Measurements from ENCODE around the gene CHRM1. TPM values are rescaled to one million over a fixed set of nuclear protein-coding genes. Genes with fewer than 3 reads are reported as not detected.

Gene CHRM1
- total RNA-seq, 1 experiment from 2014 or later, result not detected

GRCh38 chr11:62917906-62918502, 3.2 kb downstream of the CHRM1 start:
- Histone ChIP-seq H2BK20ac (ENCODE audit: low read depth, low read length, poor library complexity, severe bottlenecking) (no peak overlapping the region), H3K27me3 (ENCODE audit: insufficient read depth, low read length) (peaks cover 2% of the 10 kb centered on the region; the same call in 1 of the 2 replicates), H3K4ac (ENCODE audit: low read depth, low read length) (no peak overlapping the region), H4K20me1 (ENCODE audit: control insufficient read depth, insufficient read depth, insufficient read length) (no peaks in the 10 kb centered on the region), H2BK15ac (ENCODE audit: low read depth, low read length) (no peak overlapping the region), H3K18ac (ENCODE audit: insufficient read length, low read depth, low read length) (no peak overlapping the region), H4K8ac (replicated peaks; ENCODE audit: insufficient read length, low read depth, low read length) (no peak overlapping the region), H3K9ac (ENCODE audit: extremely low read depth, insufficient read length, low read length) (no peak overlapping the region), H3K9me3 (ENCODE audit: control insufficient read depth, low read depth, low read length) (no peaks in the 10 kb centered on the region), H3K4me1 (ENCODE audit: insufficient read depth, low read length) (no peaks in the 10 kb centered on the region), H4K91ac (ENCODE audit: insufficient read length, low read depth, low read length) (no peak overlapping the region), H2BK12ac (ENCODE audit: insufficient read length, low read depth, low read length) (no peak overlapping the region), H3K23me2 (ENCODE audit: insufficient read length, low read depth, low read length, poor library complexity, severe bottlenecking) (no peaks in the 10 kb centered on the region), H3K27ac (ENCODE audit: insufficient read length, low read depth, low read length) (no peak overlapping the region), H3T11ph (ENCODE audit: low read length) (no peak overlapping the region), H3K23ac (ENCODE audit: insufficient read length, low read depth, low read length) (no peak overlapping the region), H4K5ac (ENCODE audit: insufficient read length, low read depth, low read length) (no peak overlapping the region), H3K56ac (ENCODE audit: insufficient read length, low read depth, low read length) (no peak overlapping the region), H2BK120ac (ENCODE audit: low read depth, low read length, poor library complexity, severe bottlenecking) (no peak overlapping the region), H3K79me1 (ENCODE audit: insufficient read depth, low read depth, low read length, poor library complexity, severe bottlenecking) (no peaks in the 10 kb centered on the region), H3K4me2 (ENCODE audit: insufficient read depth, insufficient read length, low read length) (no peak overlapping the region), H2BK5ac (ENCODE audit: insufficient read length, low read length) (no peak overlapping the region), H2AK5ac (ENCODE audit: insufficient read length, low read length) (no peak overlapping the region), H3K14ac (ENCODE audit: insufficient read depth, low read length) (no peak overlapping the region), H2AFZ (ENCODE audit: low read length) (no peak overlapping the region), H3K79me2 (ENCODE audit: insufficient read depth, low read length) (no peaks in the 10 kb centered on the region)
- Mint-ChIP-seq H3K4me3 (no peak overlapping the region; a peak in 1 of 5 replicates), H3K9me3 (no peaks in the 10 kb centered on the region; a peak in 1 of 5 replicates), H3K36me3 (ENCODE audit: insufficient read depth in 1 of 3, low read depth in 3 of 3) (no peaks in the 10 kb centered on the region; a peak in 1 of 7 replicates), H3K27me3 (ENCODE audit: low read depth) (peaks cover 34% of the 10 kb centered on the region), H3K4me1 (peaks cover 21 to 39% of the 10 kb centered on the region in 2 experiments), H3K27ac (no peak overlapping the region)
- WGBS (ENCODE audit: extremely low coverage, insufficient read length, low lambda C conversion rate), result no CpG with 5 or more reads among the region's 11 CpGs
- DNase-seq, result no peak
- TF ChIP-seq CTCF (conservative IDR thresholded peaks at IDR 0.05), result no peak
